Sigmoid colon (tissue), 7 donors: ENCODE results near the gene FDX1. TPM values are rescaled to one million over a fixed set of nuclear protein-coding genes. Genes with fewer than 3 reads are reported as not detected.

Experiments
- DNase-seq: peaks from one replicate; pipeline ENCODE4 v3.0.0-alpha.2; 2019
- H3K27ac ChIP-seq, 4 donors: fragments of 200-600 bp; sonication (generic); one replicate each; pipeline ENCODE4 v1.5.1; 2016 to 2019; ENCODE audit warnings: mild to moderate bottlenecking in 1 of 4
- H3K27me3 ChIP-seq, 3 donors: fragments of 200-600 bp; sonication (generic); one replicate each; pipeline ENCODE4 v1.5.1; 2019; ENCODE audit warnings: mild to moderate bottlenecking in 1 of 3
- H3K36me3 ChIP-seq, 4 donors: fragments of 200-600 bp; sonication (generic); one replicate each; pipeline ENCODE4 v1.5.1; 2016 to 2019
- H3K4me1 ChIP-seq, 4 donors: fragments of 200-600 bp; sonication (generic); one replicate each; pipeline ENCODE4 v1.5.1; 2017 to 2019
- H3K4me3 ChIP-seq, 4 donors: fragments of 200-600 bp; sonication (generic); one replicate each; pipeline ENCODE4 v1.5.1; 2017 to 2019; ENCODE audit warnings: mild to moderate bottlenecking in 2 of 4, moderate library complexity in 1 of 4
- H3K9me3 ChIP-seq, 4 donors: fragments of 200-600 bp in 3 of 4; sonication (generic) in 3 of 4; one replicate each; pipeline versions ENCODE4 v1.5.1 to v1.6.1; 2013 to 2019
- CTCF ChIP-seq, 4 experiments: fragments of 450-650 bp in 3 of 4; fragments of 200-600 bp in 1 of 4; IDR thresholded peaks; one replicate each; pipeline ENCODE4 v1.5.1; 2016 to 2019; ENCODE audit warnings: antibody characterized with exemption in 4 of 4, mild to moderate bottlenecking in 3 of 4, moderate library complexity in 2 of 4
- EP300 ChIP-seq, 4 donors: sonication (generic); formaldehyde crosslinking; IDR thresholded peaks; one replicate each; pipeline ENCODE4 v1.6.1; 2017; ENCODE audit warnings: antibody characterized with exemption in 4 of 4
- POLR2A ChIP-seq, 2 donors: fragments of 450-650 bp; IDR thresholded peaks; one replicate each; pipeline ENCODE4 v1.6.1; 2016; ENCODE audit warnings: antibody characterized with exemption in 2 of 2, mild to moderate bottlenecking in 2 of 2, moderate library complexity in 2 of 2
- POLR2AphosphoS5 ChIP-seq, 4 donors: sonication (generic); formaldehyde crosslinking; IDR thresholded peaks; one replicate each; pipeline ENCODE4 v1.6.1; 2017; ENCODE audit warnings: antibody characterized with exemption in 4 of 4
- WGBS, 2 donors: extraction: QIAGEN DNeasy Blood & Tissue Kit; methylation state at CpG; one replicate each; pipeline ENCODE4 v1.1.7; 2013; 5-methylcytosine and 5-hydroxymethylcytosine counted together
- intact Hi-C: fragments of 100-400 bp; cut with DNase I; formaldehyde crosslinking; loops from one replicate; pipeline ENCODE4 v1.15.1; 2023
- polyA plus RNA-seq, 3 donors: library from polyadenylated mRNA; stranded (reverse); fragments of 200-250 nt; gene quantifications; one replicate each; pipeline ENCODE4 v1.2.3, GENCODE V29; 2013
- total RNA-seq, 4 donors: library from RNA; depleted of rRNA; stranded (reverse); fragments of >200 nt; gene quantifications; one replicate each; pipeline ENCODE4 v1.1.0, GENCODE V29; 2016
- donor health status: healthy with polysubstance abuse.
- donor health status: Bipolar disorder and iron deficiency.
- donor health status: healthy.

FDX1 gene
- total and polyA plus RNA-seq, 7 donors: 10.5 to 33.1 (median 13.8) TPM

- H3K4me3 ChIP-seq: no peak overlapping the region
- no peak for DNase-seq
- H3K4me1 ChIP-seq: peaks cover 0 to 46% (median 37%) of the 10 kb centered on the region in 4 donors
- H3K36me3 ChIP-seq: peaks cover 0 to 9% (median 0%) of the 10 kb centered on the region in 4 donors
- intact Hi-C loops: loop anchor here (1.0 to 5.0 kb wide), 2 partner anchors 232 to 486 kb away; no protein-coding TSS in a partner anchor
- H3K27me3 ChIP-seq: no peaks in the 10 kb centered on the region
- 59 to 70% methylated on average over 5 of the region's 5 CpGs for WGBS, 2 donors
- H3K9me3 ChIP-seq: no peaks in the 10 kb centered on the region
- no peak overlapping the region for H3K27ac ChIP-seq
- TF ChIP-seq EP300 (IDR thresholded peaks at IDR 0.05) (no peak), CTCF (IDR thresholded peaks at IDR 0.05) (peak; percentile 26 to 63 (median 39)), POLR2AphosphoS5 (IDR thresholded peaks at IDR 0.05) (no peak), POLR2A (IDR thresholded peaks at IDR 0.05) (no peak)
Measured at GRCh38 chr11:110433393-110434333, 3.9 kb downstream of the FDX1 start.

- DNase-seq: no peak
- peaks cover 0 to 42% (median 35%) of the 10 kb centered on the region in 4 donors for H3K4me1 ChIP-seq
- WGBS, 2 donors: 87 to 88% methylated on average over 8 of the region's 8 CpGs
- H3K4me3 ChIP-seq: no peak overlapping the region
- intact Hi-C loops: loop anchor here (5.0 kb wide), 1 partner anchor 488 kb away; no protein-coding TSS in a partner anchor
- peaks cover 0 to 9% (median 0%) of the 10 kb centered on the region in 4 donors for H3K36me3 ChIP-seq
- H3K27ac ChIP-seq: no peak overlapping the region
- no peak for TF ChIP-seq CTCF (IDR thresholded peaks at IDR 0.05)
- TF ChIP-seq POLR2AphosphoS5 (IDR thresholded peaks at IDR 0.05): no peak
- TF ChIP-seq EP300 (IDR thresholded peaks at IDR 0.05): no peak
- TF ChIP-seq POLR2A (IDR thresholded peaks at IDR 0.05): no peak
- H3K27me3 ChIP-seq: no peaks in the 10 kb centered on the region
- no peaks in the 10 kb centered on the region for H3K9me3 ChIP-seq
Measured at GRCh38 chr11:110434952-110435779, 5.4 kb downstream of the FDX1 start.

GRCh38 chr11:110435780-110436717 is 6.3 kb downstream of the FDX1 start:
- no peak overlapping the region for H3K4me3 ChIP-seq
- no peaks in the 10 kb centered on the region for H3K27me3 ChIP-seq
- no peaks in the 10 kb centered on the region for H3K9me3 ChIP-seq
- H3K36me3 ChIP-seq: peaks cover 0 to 9% (median 0%) of the 10 kb centered on the region in 4 donors
- intact Hi-C loops: no loop called here
- H3K27ac ChIP-seq: no peak overlapping the region
- no peak for DNase-seq
- no peak for TF ChIP-seq POLR2AphosphoS5 (IDR thresholded peaks at IDR 0.05)
- TF ChIP-seq POLR2A (IDR thresholded peaks at IDR 0.05): no peak
- TF ChIP-seq CTCF (IDR thresholded peaks at IDR 0.05): no peak
- H3K4me1 ChIP-seq: peaks cover 0 to 38% (median 32%) of the 10 kb centered on the region in 4 donors
- WGBS, 2 donors: 64 to 72% methylated on average over 8 of the region's 8 CpGs

- Histone ChIP-seq H3K4me3 (no peak overlapping the region), H3K27me3 (no peaks in the 10 kb centered on the region), H3K9me3 (no peaks in the 10 kb centered on the region), H3K4me1 (peaks cover 0 to 22% (median 15%) of the 10 kb centered on the region in 4 donors), H3K36me3 (peaks cover 0 to 15% (median 3%) of the 10 kb centered on the region in 4 donors), H3K27ac (no peak overlapping the region)
- WGBS, 2 donors: 85 to 91% methylated on average over 2 of the region's 2 CpGs
- intact Hi-C loops: no loop called here
- no peak for DNase-seq
- TF ChIP-seq CTCF (IDR thresholded peaks at IDR 0.05) (no peak), POLR2A (IDR thresholded peaks at IDR 0.05) (no peak), EP300 (IDR thresholded peaks at IDR 0.05) (no peak), POLR2AphosphoS5 (IDR thresholded peaks at IDR 0.05) (no peak)
Measured at GRCh38 chr11:110438017-110438416, 8.3 kb downstream of the FDX1 start.
